GM12878 (cell line): ENCODE measurements around the gene FUT6. TPM values are rescaled to one million over a fixed set of nuclear protein-coding genes. Genes with fewer than 3 reads are reported as not detected.

Experiments
- ATAC-seq: fragments of 200-7000 bp; cut with Tn5 transposase; 3 replicates; pipeline ENCODE4 v1.9.1; 2020; ENCODE audit warnings: mild to moderate bottlenecking, moderate library complexity
- BruUV-seq: library from RNA; stranded (reverse); fragments of 400-500 nt; replicated peaks from 2 replicates; lab custom pipeline; 2021; lab: Mats Ljungman, UMichigan
- CTCF ChIA-PET: fragments of 300-600 bp; sonication (Branson Sonifier 250); formaldehyde crosslinking; extraction: SDS; loops from one replicate; lab custom pipeline; 2021; ENCODE audit warnings: inconsistent platforms; lab: Yijun Ruan, JAX
- POLR2A ChIA-PET: fragments of 350-600 bp; formaldehyde crosslinking; extraction: SDS; loops from one replicate; lab custom pipeline; 2021; ENCODE audit warnings: inconsistent platforms; lab: Charles Lee
- RAD21 ChIA-PET: fragments of 300-600 bp; sonication (Branson Sonifier 250); formaldehyde crosslinking; loops from one replicate; lab custom pipeline; 2023; ENCODE audit warnings: antibody characterized with exemption; ENCODE audit not compliant: unreplicated experiment; lab: Charles Lee
- SMC1A ChIA-PET: fragments of 300-600 bp; sonication (Branson Sonifier 250); formaldehyde crosslinking; loops from one replicate; lab custom pipeline; 2023; ENCODE audit not compliant: unreplicated experiment, uncharacterized antibody; lab: Charles Lee
- DNase-seq: peaks from one replicate; pipeline ENCODE4 v3.0.0-alpha.2; 2011; ENCODE audit warnings: low read depth, low spot score
- FAIRE-seq: peaks from 3 replicates; lab custom pipeline; 2011; peaks lifted over from hg19 to GRCh38; lab: Jason Lieb, UNC
- H2AFZ ChIP-seq: 2 replicates; pipeline ENCODE4 v1.6.0; 2011; ENCODE audit warnings: low read depth, low read length, control low read depth; ENCODE audit not compliant: control insufficient read depth
- H3K27ac ChIP-seq: 2 replicates; pipeline ENCODE4 v1.5.1; 2011; ENCODE audit warnings: control low read depth; ENCODE audit not compliant: control insufficient read depth, insufficient read depth
- H3K27me3 ChIP-seq, 2 experiments: replicated peaks in 1 of 2; 2 replicates each; pipeline versions ENCODE4 v1.6.0 to v1.6.1; 2011; ENCODE audit warnings: low read length in 1 of 2; ENCODE audit not compliant: control insufficient read depth in 2 of 2, insufficient read depth in 2 of 2
- H3K36me3 ChIP-seq, 2 experiments: 2 replicates each; pipeline ENCODE4 v1.5.1; 2011; ENCODE audit warnings: low read length in 1 of 2; ENCODE audit not compliant: control insufficient read depth in 2 of 2, insufficient read depth in 2 of 2
- H3K4me1 ChIP-seq: 2 replicates; pipeline ENCODE4 v1.6.1; 2011; ENCODE audit warnings: mild to moderate bottlenecking, low read length, moderate library complexity, mixed read lengths; ENCODE audit not compliant: control insufficient read depth, insufficient read depth
- H3K4me2 ChIP-seq: 2 replicates; pipeline ENCODE4 v1.6.0; 2011; ENCODE audit warnings: control low read depth; ENCODE audit not compliant: control insufficient read depth, insufficient read depth
- H3K4me3 ChIP-seq: fragments of 200-600 bp; sonication (generic); 2 replicates; pipeline ENCODE4 v1.5.1; 2016
- H3K79me2 ChIP-seq: 2 replicates; pipeline ENCODE4 v1.6.0; 2011; ENCODE audit warnings: low read length; ENCODE audit not compliant: control insufficient read depth, insufficient read depth
- H3K9ac ChIP-seq: 2 replicates; pipeline ENCODE4 v1.8.0; 2011; ENCODE audit warnings: low read length, control low read depth, mixed read lengths; ENCODE audit not compliant: control insufficient read depth, insufficient read depth
- H3K9me3 ChIP-seq: replicated peaks from 3 replicates; pipeline ENCODE4 v1.5.1; 2011; ENCODE audit warnings: mild to moderate bottlenecking, low read length; ENCODE audit not compliant: control insufficient read depth, insufficient read depth
- H4K20me1 ChIP-seq: 2 replicates; pipeline ENCODE4 v1.6.0; 2011; ENCODE audit not compliant: control insufficient read depth, insufficient read depth
- ZBTB33 ChIP-seq: fragments of 450-650 bp; IDR thresholded peaks from 2 replicates; pipeline ENCODE4 v1.6.1; 2017; ENCODE audit warnings: mild to moderate bottlenecking
- WGBS: methylation state at CpG from one replicate; pipeline ENCODE4 v1.1.6; 2016; ENCODE audit warnings: low lambda C conversion rate; ENCODE audit not compliant: insufficient replicate concordance, insufficient coverage; ENCODE audit errors: missing lambda C conversion rate; 5-methylcytosine and 5-hydroxymethylcytosine counted together
- in situ Hi-C: fragments of 300-500 bp; cut with MboI; formaldehyde crosslinking; loops from 9 replicates; pipeline ENCODE4 v1.14.3; 2018; ENCODE audit warnings: mixed read lengths
- intact Hi-C: fragments of 100-400 bp; cut with micrococcal nuclease; formaldehyde crosslinking; loops from one replicate; pipeline ENCODE4 v1.14.2; 2022; ENCODE audit not compliant: unreplicated experiment
- polyA plus RNA-seq, 11 experiments: library from polyadenylated mRNA; depleted of rRNA in 4 of 11; unstranded in 6 of 11; stranded (reverse) in 5 of 11; fragments of >200 nt; fragmentation: Nextera tagmentation in 4 of 11; fragmentation: Illumina TruSeq in 1 of 11; extraction: Ambion mirVana in 4 of 11; extraction: Trizol in 1 of 11; gene quantifications; 1 replicate in 1 of 11; 2 replicates in 10 of 11; pipeline versions ENCODE4 v1.2.1 to v1.2.3, GENCODE V29; 2011 to 2016; ENCODE audit warnings: inconsistent platforms in 2 of 11, missing spikeins in 2 of 11, low read depth in 1 of 11
- total RNA-seq, 4 experiments: library from RNA; depleted of rRNA in 3 of 4; stranded (reverse); fragments of >200 nt in 3 of 4; fragmentation: Illumina TruSeq in 1 of 4; extraction: Trizol in 1 of 4; gene quantifications; 2 replicates each; pipeline versions ENCODE4 v1.2.1 to v1.2.3, GENCODE V29; 2013 to 2021

Gene FUT6
- total and polyA plus RNA-seq, 10 of the 15 experiments (the other 5 are each of a cell fraction or from before 2014, with no cell fraction given): not detected

- 91% methylated on average over 15 of the region's 15 CpGs for WGBS
Observed at GRCh38 chr19:5784581-5785147, 54.8 kb downstream of the FUT6 start, which contains the start of gene PRR22. TSS of gene PRR22 (minus strand) at chr19:5784746. CDS start at chr19:5784660, 86 bp downstream.

More at GRCh38 chr19:5784581-5785147, 54.8 kb downstream of the FUT6 start, which contains the start of gene PRR22:
- BruUV-seq: no TSS peak
- SMC1A ChIA-PET: no interaction called here
- Histone ChIP-seq H3K36me3 (peaks cover 0 to 30% of the 10 kb centered on the region in 2 experiments; a peak in 3 of 4 replicates), H3K9me3 (no peaks in the 10 kb centered on the region), H3K4me2 (no peak within 1 kb of the TSS), H3K27ac (no peak within 1 kb of the TSS), H3K79me2 (no peaks in the 10 kb centered on the region; the same call in 1 of the 2 replicates), H3K27me3 (no peaks in the 10 kb centered on the region)
- POLR2A ChIA-PET: no interaction called here
- intact Hi-C loops: no loop called here
- CTCF ChIA-PET: no interaction called here
- no peak for FAIRE-seq
- no peak for TF ChIP-seq ZBTB33
- TF ChIP-seq, all 136 proteins: peak for 0
- RAD21 ChIA-PET: no interaction called here
- Histone ChIP-seq H2AFZ (no peak within 1 kb of the TSS), H3K4me3 (no peak within 1 kb of the TSS), H4K20me1 (no peaks in the 10 kb centered on the region), H3K9ac (no peak within 1 kb of the TSS), H3K4me1 (no peaks in the 10 kb centered on the region)
- DNase-seq (no peak), ATAC-seq (no peak)
- in situ Hi-C loops: no loop called here
